HG02852 (cell line): Measurements from ENCODE around the gene ADGRG1.
"Not testable (repeated sequence)": the region's sequence is repeated elsewhere in the genome, so short reads cannot be mapped to it uniquely, and the experiment has no call there.

Source experiments
- ATAC-seq: cut with Tn5 transposase; IDR thresholded peaks from one replicate; pipeline ENCODE4 v1.9.1; 2021; ENCODE audit warnings: mild to moderate bottlenecking, moderate library complexity; ENCODE audit not compliant: unreplicated experiment

ADGRG1 gene

DNA sequence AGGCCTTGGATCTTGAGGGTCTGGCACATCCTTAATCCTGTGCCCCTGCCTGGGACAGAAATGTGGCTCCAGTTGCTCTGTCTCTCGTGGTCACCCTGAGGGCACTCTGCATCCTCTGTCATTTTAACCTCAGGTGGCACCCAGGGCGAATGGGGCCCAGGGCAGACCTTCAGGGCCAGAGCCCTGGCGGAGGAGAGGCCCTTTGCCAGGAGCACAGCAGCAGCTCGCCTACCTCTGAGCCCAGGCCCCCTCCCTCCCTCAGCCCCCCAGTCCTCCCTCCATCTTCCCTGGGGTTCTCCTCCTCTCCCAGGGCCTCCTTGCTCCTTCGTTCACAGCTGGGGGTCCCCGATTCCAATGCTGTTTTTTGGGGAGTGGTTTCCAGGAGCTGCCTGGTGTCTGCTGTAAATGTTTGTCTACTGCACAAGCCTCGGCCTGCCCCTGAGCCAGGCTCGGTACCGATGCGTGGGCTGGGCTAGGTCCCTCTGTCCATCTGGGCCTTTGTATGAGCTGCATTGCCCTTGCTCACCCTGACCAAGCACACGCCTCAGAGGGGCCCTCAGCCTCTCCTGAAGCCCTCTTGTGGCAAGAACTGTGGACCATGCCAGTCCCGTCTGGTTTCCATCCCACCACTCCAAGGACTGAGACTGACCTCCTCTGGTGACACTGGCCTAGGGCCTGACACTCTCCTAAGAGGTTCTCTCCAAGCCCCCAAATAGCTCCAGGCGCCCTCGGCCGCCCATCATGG lies 35.7 kb downstream of the ADGRG1 start:
- ATAC-seq = no peak

DNA sequence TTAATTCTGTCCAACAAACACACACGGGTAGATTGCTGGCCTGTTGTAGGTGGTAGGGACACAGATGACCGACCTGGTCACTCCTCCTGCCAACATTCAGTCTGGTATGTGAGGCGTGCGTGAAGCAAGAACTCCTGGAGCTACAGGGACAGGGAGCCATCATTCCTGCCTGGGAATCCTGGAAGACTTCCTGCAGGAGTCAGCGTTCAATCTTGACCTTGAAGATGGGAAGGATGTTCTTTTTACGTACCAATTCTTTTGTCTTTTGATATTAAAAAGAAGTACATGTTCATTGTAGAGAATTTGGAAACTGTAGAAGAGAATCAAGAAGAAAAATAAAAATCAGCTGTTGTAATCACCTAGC lies 36.2 kb downstream of the ADGRG1 start:
- ATAC-seq = no peak

DNA sequence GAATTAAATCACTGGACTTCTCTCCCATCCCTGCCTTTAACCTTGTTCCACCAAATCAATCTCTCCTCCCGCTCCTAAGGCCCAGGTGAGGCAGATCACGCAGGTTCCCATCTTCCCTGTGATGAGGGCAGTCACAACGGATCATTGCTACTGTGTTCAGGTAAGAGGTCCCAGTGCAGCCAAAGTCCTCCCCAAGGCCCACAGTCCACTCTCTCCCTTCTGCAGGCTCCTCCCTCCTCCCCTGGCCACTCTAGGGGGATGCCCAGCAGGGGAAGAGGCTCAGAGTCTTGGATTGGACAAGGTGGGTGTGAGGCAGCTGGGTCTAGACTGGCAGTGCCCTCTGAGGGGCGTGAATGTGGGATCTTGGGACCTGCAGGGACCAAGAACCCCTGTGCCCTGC lies 37.1 kb downstream of the ADGRG1 start:
- no peak for ATAC-seq

DNA sequence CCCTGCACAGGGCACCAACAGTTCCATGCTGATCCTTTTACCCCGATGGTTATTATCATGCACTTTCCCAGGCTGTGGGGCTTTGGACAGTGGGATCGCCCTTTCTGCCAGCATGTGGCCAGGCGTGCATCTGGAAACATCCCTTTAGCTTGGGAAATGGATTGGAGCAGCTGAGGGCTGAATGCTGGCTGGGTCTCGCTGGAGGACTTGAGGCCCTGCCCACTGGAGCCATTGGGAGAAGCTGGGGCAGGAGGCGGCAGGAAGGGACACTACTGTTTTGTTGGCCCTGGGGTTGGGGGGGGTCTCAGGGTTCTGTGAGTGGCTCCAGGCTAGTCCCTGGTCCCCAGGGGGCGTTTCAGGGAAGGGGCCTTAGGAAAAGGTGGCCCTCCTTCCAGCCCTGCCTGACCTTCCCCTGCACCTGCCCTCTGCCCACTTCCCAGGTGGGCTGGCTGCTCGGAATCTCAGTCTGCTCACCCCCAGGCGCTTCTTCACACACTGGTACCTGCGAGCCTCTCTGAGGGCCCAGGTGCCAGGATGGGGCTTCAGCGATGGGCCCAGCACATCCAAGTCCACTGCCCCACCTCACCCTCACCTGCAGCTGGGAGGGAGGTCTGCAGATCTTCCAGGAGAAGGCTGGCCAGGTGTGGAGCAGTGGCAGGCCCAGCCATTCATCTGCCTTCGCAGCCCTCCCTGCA lies 38.1 kb downstream of the ADGRG1 start:
- ATAC-seq = no peak

DNA sequence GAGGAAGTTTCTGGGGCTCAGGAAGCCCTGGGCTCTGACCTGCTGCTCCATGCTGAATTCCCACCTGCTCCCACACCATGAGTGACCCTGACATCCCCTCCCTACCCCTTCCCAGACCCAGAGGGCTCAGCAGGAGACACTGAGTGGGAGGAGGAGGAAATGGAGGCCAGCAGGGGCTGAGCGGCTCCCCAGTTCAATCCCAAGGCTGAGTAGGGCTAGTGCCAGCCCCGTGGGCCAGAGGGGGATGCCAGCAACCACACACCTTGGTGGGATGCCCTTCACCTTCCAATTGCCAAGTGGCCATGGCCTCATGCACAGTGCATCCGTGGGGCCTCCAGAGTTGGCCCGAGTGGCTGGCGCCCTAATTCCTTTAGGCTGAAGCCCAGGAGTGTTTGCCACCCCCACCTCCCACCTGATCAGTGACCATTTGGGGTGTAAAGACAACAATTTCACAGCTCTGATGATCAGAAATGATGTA lies 38.7 kb downstream of the ADGRG1 start:
- no peak for ATAC-seq

DNA sequence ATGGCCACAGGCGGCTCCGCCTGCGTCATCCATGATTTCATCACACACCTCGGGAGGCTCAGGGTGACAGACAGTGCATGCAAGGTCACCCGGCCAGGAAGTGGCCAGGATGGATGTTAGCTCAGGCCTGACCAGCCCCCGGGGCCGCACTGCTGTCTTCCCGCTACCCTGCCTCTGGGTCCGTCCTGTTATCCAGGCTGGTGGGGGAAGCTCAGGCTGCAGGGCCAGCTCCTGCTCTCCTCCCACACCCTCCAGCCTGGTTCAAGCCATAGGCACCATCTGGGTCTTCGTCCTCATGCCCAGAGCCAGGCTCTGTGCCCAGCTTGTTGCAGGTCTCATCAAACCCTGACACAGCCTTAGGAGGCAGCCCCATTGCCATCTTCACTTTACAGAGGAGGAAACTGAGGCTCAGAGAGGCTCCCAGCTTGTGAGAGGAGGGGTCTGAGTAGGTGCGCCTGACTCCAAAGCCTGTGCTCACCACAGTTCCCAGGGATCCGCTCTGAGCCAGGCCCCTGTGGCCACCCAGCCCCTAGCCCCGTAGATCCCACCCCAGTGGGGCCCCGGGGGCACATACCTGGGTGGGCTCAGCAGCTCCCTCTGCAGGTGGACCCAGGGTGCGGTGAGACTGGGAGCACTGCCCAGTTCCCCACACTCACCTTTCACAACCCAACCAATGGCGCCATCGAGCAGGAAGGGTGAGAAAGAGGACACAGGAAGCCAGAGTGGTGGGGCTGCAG lies 39.3 kb downstream of the ADGRG1 start:
- no peak for ATAC-seq

DNA sequence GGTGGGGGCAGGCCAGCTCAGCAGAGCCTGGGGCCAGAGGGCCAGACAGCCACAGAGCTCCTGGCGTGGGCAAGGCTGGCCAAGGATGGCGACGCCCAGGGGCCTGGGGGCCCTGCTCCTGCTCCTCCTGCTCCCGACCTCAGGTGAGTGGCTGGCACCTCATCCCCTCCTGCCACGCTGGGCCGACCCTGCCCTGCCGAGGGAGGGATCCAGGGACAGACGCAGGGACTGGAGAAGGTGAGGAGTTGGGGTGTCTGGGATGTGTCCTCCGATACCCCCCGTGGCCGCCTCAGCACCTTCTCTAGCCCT lies 39.8 kb downstream of the ADGRG1 start, which contains the start of gene ADGRG3:
TSS of gene ADGRG3 (plus strand) at position 44 of the 309 bp plus-strand sequence. CDS start at position 86, 42 bp downstream.
- ATAC-seq = no peak

DNA sequence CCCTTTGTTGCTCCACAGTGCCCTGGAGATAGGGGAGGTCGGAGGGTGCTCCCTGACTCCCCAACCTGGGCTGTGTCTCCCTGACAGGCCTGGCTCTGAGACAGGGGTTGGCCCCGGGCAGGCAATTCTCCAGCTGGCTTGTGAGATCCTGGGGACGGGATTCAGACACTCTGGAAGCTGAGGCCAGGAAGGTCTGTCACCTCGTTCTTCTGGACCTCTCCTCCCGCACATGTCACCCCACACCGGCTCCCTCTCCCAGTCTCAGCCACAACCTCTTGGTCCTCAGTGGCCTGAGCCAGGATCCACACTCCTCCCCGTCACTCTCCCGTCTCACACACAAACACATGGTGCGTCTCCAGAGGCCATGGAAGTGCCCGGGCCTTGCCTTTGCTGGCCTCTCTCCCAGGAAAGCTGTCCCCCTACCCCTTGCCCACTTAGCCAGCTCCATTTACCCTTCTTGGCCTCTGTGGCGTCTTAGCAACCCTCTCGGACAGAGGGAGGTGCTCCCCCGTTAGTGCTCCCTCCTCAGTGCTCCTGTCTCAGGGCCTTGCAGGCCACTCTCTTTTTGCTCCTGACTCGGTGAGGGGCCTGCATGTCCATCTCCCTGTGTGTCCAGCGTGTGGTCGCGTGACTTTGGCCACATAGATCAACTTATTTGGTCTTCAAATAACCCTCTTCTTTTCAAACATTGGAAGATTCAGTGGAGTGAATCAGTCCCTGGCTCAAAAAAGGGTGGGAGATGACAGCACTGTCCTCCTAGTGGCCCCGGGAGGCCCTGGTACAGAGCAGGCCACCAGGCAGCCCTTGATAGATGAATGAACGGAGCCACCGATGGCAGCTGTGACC lies 40.4 kb downstream of the ADGRG1 start:
- no peak for ATAC-seq

DNA sequence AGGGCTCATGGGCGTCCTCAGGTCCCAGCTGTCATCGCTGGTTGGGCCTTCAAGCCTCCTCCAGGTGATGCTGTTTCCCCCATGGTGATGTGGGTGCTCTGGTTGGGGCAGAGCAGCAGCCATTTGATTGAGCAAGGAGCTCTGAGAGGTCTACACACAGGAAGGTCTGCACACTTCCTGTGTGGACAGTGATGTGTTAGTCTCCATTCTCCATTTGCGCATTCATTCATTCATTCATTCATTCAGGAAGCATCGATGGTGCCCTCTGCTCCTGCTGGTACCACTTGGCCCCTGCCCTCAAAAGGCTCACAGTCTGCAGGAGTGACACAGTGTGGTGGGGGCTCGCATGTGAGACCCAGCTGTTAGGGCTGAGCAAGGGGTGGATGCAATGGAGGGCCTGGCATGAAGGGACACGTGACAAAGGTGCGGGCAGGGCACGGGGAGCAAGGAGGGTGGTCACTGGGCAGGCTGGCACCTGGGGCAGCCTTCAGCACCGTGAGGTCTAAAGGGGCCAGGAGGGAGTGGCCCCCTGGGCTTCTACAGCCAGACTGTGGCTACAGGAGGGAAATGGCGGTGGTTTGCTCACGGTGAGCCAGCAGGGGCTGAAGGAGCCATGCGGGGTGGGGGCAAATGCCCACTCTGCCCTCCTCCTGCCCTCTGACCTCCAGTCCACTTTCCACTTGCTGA lies 41.2 kb downstream of the ADGRG1 start:
- ATAC-seq = no peak

DNA sequence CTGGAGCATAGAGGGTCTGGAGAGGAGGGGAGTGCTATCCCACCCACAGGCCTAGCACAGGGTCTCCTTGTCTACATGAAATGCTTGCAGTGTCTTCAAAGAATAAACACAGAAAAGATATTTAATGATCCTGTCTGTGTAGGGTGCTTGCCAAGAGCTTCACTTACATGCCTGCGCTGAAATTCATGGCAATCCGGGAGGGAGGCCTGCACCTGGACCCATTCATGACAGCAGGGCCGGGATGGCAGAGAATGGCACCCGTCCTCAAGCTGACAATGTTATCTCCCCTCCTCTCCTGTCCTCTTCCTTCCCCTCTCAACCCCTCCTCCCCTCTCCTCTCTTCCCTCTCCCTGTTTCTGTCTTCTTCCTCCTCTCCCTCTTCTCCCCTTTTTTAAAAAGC lies 41.8 kb downstream of the ADGRG1 start:
- no peak for ATAC-seq

DNA sequence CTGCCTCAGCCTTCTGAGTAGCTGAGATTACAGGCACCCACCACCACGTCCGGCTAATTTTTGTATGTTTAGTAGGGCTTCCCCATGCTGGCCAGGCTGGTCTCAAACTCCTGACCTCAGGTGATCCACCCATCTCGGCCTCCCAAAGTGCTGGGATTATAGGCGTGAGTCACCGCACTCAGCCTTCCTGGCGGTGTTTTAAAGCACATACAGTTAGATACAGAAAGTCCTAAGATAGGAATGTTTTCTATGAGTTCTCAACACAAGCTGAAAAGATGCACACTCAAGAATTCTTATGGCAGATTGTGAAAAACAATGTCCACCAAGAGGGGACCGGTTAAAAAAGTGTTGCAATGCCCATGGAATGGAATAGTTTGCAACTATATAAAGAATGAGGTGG lies 43.0 kb downstream of the ADGRG1 start:
- ATAC-seq = not testable (repeated sequence)

DNA sequence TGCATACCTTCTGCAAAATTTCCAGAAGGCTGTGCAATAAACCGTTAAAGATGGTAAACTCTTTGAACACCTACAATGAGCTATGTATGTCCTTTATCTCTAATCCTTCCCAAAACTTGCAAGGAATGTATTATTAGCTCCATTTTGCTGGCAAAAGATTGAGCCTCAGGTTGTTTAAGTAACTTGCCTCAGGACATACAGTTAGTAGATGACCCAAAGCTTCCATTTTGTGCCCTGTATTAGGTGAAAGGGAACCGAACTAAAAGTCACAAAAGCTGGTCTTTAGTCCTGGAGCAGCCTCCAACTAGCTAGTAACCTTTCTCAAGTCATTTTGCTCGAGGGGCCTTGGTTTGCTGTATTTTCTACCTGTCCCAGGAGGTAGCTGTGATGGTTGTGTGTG lies 44.0 kb downstream of the ADGRG1 start:
- no peak for ATAC-seq

DNA sequence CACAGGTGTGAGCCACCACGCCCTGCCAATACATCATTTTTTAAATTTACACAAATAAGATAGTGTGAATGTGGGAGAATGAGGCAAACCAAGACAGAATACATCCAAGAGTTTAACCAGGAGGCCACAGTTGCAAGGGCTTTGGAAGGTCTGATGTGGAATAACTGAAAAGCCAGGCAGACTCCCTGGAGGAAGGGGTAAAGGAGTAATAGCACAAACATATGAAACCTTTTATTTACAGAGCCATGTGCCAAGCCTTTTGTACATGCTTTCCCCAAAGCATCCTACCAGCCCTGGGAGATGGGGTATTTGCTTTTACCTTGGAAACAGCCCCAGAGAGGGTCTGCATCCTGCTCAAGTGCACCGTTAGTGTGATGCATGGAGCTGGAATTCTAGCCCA lies 44.4 kb downstream of the ADGRG1 start:
- ATAC-seq = no peak

DNA sequence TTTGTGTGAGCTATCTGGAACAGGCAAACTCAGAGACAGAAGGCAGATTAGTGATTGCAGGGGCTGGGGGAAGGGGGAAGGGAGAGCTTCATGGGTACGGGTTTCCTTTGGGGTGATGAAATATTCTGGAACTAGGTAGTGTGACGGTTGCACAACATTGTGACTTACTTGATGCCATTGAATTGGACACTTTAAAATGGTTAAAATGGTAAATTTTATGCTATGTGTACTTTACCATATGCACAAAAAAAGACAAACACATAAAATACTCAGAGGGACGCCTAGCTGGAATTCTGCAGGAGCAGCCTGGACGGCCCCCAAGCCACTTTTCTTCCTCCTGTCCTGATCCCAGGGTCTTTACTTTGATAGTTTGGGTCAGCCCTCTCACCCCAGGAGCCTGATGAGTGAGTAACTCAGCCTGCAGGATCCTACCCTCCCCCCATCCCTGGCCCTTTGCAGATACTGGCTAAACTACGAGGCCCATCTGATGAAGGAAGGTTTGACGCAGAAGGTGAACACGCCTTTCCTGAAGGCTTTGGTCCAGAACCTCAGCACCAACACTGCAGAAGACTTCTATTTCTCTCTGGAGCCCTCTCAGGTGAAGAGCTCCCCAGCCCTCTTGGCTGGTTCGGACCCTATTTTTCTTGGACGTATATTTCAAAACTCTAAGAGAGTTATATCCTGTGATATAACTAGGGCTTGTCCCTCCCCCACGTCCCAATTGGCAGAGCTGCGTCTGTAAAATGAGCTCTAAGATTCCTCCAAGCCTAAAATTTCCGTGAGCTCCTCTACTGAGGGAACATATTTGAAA lies 47.5 kb downstream of the ADGRG1 start:
- ATAC-seq = no peak

DNA sequence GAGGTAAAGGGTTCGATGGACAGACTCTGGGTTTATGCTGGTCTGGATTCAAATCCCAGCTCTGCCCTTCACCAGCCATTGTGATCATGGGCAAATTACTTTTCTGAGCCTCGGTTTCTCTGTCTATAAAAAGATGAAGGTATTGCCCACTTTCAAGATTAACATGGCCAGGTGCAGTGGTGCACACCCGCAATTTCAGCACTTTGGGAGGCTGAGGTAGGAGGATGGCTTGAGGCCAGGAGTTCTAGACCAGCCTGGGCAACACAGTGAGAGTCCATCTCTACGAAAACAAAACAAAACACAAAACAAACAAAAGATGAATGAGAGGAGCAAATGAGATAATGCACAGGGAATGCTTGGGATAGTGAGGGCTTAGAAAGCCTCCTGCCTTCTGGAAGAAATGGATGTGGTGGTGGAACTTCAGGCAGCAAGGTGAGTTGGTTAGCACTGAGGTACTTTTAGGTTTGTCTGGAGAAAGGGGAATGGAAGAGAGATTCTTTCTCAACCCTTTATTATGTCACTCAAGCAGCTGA lies 48.2 kb downstream of the ADGRG1 start:
- ATAC-seq = no peak

DNA sequence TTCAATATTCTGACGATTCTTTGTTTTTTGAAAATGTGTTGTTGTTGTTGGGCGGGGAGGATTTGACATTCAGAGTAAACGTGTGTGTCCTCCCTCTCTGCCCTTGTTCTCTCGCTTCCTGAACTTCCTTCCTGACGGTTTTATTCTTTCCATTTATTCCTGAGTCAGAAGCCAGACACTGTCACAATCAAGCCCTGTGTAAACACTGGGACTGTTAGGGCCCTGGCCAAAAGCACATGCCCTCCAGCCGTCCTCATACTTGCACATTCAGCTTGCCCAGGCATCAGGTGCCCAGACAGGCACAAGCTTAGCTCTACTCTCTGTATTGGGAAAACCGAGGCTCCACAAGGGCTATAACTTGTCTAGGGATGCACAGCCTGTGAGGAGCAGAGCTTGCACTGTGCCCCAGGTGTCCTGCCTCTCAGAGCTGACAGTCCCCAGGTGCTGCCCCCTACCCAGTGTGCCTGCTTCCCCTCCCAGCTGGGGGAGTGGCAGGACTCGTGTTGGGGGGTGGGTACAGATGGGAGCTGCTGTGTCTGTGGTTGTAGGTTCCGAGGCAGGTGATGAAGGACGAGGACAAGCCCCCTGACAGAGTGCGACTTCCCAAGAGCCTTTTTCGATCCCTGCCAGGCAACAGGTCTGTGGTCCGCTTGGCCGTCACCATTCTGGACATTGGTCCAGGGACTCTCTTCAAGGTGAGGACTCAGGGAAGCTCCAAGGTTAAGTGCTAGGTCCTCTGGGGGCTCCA lies 49.4 kb downstream of the ADGRG1 start:
- no peak for ATAC-seq

DNA sequence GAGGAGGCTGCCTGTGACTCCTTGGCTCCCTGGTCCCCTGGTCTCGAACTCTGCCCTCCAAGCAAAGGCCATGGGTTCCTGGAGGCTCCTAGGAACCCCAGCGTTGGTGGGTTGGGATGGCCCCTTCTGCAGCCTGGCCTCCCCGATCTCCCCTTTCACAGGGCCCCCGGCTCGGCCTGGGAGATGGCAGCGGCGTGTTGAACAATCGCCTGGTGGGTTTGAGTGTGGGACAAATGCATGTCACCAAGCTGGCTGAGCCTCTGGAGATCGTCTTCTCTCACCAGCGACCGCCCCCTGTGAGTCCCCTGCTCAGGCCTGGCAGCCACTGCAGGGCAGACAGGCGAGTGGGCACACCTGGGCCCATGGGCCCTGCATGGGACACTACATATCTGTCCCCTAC lies 50.6 kb downstream of the ADGRG1 start:
- no peak for ATAC-seq

DNA sequence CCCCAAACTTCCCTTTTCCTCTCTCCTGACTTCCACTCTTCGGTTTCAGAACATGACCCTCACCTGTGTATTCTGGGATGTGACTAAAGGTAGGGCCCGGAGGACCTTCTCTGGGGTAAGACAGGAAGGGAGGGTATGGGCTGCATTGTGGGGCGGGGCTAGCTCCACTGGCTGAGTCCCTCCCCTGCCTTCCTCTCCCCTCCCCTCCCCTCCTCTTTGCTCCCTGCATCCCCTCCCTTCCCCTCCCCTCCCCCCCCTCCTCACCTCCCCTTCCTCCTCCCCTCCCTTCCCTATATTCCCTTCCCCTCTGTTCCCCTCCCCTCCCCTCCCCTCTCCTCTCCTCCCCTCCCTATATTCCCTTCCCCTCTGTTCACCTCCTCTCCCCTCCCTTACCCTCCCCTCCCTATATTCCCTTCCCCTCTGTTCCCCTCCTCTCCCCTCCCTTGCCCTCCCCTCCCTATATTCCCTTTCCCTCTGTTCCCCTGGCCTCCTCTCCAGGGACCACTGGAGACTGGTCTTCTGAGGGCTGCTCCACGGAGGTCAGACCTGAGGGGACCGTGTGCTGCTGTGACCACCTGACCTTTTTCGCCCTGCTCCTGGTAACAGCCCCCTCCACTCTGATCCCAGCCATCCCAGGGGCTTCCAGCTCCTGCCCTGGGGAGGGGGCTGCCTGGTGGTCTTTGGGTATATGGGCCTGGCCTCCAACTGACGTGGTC lies 51.5 kb downstream of the ADGRG1 start:
- no peak for ATAC-seq
